ENCODE results near the gene HAUS8.

HAUS8 gene

DNA sequence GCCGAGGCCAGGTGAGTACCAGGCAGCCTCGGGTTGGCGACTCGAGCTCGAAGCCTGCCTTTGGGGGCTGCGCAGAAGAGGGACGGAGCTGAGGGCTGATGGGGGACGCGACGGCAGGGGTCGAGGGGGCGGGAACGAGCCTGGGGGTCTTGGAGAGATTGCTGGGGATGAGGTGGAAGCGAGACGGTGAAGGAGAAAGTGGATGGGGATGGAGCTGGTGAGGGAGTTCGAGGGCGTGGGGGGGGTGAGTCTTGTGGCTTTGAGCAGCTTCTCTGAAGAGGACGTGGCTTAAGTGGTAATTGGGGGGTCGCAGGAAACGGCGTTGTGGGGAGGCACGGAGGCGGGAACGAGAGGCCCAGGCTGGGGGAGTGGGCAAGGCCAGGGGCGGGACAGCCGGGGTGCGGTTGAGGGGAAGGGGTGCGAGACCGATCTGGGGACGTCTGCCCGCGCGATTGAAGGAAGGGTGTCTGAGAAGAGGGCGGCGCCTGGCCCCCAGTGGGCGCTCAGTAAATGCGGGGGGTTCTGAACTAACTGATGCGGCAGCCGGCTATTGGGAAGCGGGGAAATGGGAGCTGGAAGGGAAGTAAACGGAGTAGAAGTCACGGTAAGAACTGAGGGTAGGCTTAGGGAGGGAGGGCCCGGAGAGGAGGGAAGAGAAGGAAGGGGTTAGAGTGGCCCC lies 751 bp upstream of the HAUS8 start:
- peak; percentile 22 for DNase-seq (ENCODE audit: low read depth)

DNA sequence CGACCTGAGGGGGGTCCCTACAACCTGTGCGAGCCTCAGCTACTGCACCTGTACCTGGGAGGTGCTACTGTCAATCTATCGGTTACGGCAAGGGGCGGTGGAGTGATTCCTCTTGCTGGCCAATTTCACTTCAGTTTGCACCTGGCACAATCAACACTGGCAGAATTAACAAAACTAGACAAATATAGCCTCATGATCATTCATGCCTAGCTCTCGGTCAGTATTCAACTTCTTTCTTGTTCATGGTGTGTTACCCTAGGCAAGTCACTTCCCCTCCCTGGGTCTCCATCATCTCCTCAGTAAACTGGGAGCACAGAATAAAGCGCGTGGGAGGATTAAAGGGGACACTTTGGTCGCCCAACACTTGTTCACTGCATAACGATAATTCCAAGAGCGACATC lies 618 bp downstream of the HAUS8 start:
- no peak for DNase-seq (ENCODE audit: low read depth)

DNA sequence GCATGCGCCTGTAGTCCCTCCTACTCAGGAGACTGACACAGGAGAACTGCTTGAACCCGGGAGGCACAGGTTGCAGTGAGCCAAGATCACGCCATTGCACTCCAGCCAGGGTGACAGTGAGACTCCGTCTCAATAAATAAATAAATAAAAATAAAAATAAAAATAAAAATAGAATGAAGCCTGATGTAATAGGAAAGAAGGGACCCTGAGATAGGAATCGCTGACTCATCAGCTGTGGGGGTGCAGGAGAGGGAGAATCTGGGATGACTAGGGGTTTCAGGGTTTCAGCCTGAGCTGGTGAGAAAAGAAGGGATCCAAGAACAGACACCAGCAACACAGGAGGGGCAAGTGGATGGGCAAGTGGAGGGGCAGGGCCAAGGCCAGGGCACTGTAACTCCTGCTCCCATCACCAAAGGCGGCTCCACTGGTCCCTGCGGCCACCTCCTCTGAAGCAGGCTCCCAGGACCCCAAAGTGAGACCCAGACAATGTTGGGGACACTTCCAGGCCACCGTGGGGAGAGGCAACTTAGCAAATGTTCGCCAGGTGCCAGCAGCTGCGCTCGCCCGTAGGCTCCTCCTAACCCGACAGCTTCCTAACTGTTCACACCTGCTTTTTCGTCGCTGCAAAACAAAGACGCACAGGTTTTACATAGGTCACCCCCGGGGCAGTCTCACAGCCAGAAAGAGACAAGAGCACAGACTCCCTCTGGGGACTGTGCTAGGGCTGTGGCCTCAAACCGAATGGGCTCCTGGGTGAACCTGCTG lies 1.2 kb downstream of the HAUS8 start:
- DNase-seq (ENCODE audit: low read depth), result no peak

DNA sequence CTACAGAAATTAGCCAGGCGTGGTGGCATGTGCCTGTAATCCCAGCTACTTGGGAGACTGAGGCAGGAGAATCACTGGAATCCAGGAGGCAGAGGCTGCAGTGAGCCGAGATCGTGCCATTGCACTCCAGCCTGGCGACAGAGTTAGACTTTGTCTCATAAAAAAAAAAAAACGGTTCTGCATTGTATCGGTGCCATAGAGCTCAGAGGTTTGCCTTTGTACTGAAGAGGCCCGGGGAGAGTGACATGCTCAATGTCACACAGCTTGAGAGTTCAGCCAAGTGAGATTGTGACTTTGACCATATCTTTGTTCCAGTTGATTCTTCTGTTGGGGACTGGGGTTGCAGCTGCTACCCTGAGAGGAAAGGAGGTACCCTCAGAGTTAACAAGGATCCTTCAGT lies 4.3 kb downstream of the HAUS8 start:
- DNase-seq (ENCODE audit: low read depth), result no peak

DNA sequence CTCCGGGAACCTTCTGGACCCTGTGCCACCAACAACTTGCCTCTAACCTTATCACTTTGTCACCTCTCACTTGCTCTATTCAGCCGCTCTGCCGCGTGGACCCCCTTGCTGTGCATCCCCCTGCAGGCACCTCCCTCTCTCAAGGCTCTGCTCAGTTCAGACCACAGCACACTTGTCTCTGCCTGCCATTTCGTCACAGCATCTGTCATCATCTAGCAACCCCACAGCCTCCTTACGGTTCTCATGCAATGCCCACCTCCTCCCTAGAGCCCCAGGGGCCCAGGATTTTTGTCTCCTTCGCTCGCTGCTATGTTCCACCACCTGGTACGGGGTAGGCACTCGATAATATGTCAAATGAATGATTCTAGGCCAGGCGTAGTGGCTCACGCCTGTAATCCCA lies 4.8 kb downstream of the HAUS8 start:
- DNase-seq (ENCODE audit: low read depth), result no peak

DNA sequence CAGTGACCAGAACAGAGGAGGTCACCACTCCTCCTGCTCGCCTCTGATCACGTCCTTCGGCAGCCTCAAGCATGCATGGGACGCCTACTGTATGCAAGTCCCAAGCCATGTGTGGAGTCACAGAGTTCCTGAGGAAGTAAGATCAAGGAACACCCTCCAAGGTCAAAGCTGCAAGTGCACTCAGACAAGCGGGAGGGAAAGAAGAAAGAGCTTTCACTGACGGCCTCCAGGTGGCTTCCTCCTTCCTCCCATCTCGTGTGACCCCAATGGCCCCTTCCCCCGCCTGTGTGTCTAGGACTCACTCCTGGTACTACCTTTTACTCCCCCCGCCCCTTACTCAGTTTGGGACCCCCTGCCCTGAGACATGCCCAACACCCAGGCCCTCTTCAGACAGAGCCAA lies 6.1 kb downstream of the HAUS8 start:
- no peak for DNase-seq (ENCODE audit: low read depth)

DNA sequence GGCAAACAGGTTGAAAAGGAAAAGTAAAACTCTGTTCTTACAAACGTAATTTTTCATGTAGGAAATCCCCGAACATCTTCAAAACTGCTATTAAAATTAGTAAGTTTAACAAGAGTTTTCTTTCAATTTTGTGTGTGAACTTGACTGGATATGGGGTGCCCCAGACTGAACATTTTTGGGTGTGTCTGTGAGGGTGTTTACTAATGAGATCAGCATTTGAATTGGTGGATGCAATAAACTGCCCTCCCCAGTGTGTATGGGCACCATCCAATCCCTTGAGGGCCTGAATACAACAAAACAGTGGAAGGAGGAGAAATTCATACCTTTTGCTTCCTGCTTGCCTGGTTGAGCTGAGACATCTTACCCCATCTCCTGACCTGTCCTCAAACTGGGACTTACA lies 11.8 kb downstream of the HAUS8 start:
- no peak for DNase-seq (ENCODE audit: low read depth)

DNA sequence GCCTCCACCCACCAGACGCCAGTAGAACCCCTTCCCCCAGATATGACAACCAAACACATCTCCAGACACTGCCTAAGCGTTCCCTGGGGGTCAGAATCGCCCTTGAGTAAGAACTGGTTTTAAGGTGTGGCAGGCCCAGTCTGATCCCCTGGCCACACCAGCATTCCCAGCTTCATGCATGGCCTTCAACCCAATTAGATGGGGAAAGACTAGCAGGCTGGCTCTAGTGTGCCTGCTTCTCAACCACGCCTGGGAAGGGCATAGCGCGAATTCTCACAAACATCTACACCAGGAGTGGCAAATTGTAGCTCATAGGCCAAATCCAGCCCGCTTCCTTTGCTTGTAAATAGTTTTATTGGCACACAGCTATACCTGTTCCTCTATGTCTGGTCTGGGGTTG lies 13.6 kb downstream of the HAUS8 start:
- no peak for DNase-seq (ENCODE audit: low read depth)

DNA sequence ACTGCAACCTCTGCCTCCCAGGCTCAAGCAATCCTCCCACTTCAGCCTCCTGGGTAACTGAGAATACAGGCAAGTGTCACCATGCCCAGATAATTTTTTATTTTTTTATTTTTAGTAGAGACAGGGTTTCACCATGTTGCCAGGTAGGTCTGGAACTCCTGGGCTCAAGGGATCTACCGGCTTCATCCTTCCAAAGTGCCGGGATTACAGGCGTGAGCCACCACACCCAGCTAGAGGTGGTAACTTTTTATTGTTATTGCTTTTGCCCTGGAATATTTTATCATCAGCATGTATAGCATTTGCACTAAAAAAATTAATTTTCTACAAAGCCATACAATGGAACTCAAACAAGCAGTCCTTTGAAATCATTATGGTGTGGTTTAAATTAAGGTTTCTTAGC lies 14.0 kb downstream of the HAUS8 start:
- no peak for DNase-seq (ENCODE audit: low read depth)

DNA sequence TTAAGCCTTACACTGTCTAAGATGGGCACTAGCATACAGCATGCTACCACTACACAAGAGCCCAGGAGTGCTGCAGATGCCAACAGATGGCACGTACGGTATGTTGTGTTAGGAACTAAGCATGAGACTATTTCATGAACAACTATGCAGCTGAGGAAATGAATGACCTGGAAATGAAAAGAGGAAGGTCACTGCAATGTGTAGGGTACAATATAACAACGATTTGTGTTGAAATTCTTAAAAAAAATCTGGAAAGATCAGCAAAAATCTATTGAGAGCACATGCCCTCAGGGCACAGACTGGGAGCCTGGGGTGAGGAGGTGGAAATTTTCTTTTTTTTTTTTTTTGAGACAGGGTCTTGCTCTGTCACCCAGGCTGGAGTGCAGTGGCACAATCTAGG lies 14.4 kb downstream of the HAUS8 start:
- DNase-seq (ENCODE audit: low read depth), result no peak

DNA sequence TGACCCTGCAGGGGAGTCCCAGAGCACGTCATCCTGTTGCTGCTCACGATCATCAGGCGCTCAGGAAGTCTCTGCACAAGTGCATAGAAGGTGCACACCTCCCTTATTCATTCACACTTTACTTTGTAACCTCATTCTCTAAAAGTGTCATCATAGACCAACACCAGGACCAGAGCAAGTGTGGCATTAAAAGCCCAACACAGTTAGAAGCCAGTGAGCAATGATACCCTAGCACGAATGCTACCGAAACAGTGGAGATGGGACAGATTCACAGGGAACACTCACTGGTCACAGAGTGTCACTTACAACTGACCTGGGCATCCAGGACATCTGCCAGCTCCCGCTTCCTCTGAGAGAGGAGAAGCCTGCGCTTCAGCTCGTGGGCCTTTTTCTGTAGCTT lies 17.0 kb downstream of the HAUS8 start:
- no peak for DNase-seq (ENCODE audit: low read depth)

DNA sequence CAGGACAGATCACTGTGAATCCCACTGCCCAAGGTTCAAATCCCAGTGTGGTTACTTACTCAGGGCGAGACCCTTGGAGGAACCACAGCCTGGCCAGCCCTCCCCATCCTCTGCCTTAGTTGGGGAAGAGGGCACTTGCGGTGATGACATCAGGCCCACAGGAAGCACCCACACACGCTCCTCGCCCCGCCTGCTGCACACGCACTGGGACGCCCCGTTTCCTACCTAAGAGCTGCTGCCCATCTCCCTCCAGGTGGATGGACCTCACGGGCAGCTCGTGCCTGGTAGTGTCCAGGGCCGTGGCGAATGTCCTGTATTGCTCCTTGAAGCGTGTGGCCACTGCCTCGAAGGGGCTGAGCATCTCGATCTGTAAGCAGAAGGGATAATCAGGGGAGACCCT lies 19.6 kb downstream of the HAUS8 start:
- no peak for DNase-seq (ENCODE audit: low read depth)

DNA sequence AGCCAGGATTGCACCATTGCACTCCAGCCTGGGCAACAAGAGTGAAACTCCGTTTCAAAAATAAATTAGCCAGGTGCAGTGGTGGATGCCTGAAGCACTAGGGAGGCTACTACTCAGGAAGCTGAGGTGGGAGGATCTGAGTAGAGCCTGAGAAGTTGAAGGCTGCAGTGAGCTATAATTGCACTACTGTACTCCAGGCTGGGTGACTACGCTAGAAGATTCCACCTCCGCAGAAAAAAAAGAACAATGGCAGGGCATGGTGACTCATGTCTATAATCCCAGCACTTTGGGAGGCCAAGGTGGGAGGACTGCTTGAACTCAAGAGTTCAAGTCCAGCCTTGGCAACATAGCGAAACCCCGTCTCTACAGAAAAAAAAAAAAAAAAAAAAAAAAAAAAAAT lies 20.5 kb downstream of the HAUS8 start:
- DNase-seq (ENCODE audit: low read depth), result no peak

DNA sequence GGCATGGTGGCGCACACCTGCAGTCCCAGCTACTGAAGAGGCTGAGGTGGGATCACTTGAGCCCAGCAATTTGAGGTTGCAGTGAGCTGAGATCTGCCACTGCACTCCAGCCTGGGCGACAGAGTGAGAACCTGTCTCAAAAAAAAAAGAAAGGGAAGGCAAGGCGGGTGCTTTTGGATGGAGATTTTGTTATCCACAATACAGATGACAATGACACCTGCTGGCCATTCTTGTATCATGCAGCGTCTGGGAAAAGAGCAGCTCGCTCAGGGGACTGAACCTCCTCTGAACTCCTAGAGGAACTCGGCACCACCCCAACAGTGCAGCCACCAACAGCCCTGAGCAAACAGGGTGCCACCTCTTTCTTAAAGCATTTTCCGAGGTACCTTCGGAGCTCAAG lies 22.8 kb downstream of the HAUS8 start:
- DNase-seq (ENCODE audit: low read depth), result no peak

DNA sequence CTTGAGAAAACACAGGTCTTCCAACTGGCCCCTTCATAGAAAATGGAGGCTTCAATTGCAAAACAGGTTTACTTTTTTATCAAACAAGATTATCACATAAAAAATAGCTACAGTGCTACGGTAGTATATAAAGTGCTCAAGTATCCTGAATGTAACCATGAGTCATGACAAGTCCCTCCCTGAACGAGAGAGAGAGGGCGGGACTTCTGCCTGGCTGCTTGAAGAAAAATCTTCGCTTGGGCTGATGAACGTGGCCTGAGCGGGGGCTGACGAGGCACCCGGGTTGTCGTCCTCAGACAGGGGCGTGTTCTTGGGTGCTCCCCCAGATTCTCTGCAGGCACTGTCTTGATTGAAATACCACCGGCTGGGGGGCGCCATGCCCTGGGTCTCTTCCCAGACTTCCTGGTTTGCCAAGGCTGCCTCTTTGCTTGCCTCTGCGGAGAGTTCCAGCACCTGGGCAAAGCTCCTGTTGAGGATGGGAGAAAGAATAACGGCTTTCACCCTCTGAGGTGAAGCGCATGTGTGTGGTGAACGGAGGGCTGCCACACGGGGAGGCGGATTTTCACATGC lies 25.5 kb downstream of the HAUS8 start:
- DNase-seq (ENCODE audit: low read depth), result no peak

DNA sequence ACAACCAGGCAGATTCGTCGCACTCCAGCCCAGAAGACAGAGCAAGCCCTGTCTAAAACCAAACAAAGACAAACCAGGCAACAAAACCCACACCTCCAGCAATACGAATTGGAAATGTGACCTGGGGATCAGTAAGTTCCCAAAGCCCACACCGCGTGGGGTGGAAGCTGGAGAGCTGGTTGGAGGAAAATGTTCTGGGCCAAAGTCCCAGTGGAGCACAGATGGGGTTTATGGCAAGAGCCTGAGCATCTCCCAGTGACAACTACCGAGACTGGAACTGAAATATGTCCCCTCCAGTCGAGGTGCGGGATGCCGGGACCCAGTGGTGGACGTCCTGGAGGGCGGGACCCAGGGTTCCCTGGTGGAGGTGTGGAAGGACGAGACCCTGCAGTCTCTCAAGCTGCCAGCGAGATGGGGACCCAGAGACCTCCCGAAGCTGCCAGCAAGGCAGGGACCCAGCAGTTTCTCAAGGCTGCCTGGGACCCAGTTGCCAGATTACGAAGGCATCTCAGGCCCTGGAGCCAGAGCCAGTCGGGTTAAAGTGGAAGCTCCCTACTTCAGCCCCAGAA lies 26.3 kb downstream of the HAUS8 start:
- DNase-seq (ENCODE audit: low read depth), result no peak

DNA sequence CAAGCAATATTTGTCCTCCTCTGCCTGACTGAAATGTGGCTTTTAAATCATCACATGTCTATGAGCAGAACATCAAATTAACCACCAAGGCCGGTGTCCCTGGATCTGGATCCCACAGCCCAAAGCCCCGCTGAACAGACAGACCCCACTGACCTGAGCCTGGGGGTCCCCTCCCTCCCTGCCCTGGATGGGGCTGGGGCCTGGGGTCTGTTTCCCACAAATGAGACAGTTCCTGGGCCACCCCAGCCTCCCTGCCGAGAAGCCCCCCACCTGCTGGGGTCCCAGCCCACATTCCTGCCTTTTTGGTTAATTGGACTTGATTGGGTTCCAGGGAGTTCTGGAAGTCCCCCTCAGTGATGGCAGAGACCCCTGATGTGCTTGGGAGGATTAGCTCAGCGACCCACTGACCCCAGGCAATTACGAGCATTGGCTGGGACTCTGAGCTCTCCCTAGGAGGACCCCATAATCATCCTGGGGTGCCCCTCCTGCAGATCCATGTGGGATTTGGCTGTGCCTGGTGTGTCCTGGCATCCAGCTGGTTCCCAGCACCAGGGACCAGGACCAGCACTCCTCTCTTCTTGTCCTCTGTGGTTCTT lies 29.2 kb downstream of the HAUS8 start:
- no peak for DNase-seq (ENCODE audit: low read depth)

DNA sequence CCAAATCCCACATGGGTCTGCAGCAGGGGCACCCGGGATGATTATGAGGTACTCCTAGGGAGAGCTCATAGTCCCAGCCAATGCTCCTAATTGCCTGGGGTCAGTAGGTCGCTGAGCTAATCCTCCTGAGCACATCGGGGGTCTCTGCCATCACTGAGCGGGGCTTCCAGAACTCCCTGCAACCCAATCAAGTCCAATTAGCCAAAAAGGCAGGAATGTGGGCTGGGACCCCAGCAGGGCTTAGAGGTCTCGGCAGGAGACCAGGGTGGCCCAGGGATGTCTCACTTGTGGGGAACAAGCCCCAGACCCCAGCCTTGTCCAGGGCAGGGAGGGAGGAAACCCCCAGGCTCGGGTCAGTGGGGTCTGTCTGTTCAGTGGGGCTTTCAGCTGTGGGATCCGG lies 31.5 kb downstream of the HAUS8 start:
- no peak for DNase-seq (ENCODE audit: low read depth)

DNA sequence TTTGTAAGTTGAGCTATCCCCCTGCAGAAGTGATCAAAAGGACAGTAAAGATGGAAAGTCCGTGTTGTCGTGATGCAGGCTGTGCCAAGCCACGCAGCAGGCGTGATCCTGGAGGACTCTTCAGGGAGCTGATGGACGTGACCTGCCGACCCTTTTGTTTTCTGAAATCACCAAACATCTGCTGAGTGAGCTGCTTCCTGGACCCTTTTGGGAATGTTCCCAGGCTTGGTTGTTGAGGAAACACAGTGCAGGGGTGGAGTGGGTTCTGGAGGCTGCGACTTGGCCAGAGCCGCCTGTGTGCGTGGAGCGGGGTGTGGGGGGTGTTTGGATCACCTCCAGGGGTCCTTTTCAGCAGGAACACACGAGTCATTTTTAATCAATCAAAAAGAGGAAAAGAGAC lies 33.3 kb downstream of the HAUS8 start:
- DNase-seq (ENCODE audit: low read depth), result no peak

DNA sequence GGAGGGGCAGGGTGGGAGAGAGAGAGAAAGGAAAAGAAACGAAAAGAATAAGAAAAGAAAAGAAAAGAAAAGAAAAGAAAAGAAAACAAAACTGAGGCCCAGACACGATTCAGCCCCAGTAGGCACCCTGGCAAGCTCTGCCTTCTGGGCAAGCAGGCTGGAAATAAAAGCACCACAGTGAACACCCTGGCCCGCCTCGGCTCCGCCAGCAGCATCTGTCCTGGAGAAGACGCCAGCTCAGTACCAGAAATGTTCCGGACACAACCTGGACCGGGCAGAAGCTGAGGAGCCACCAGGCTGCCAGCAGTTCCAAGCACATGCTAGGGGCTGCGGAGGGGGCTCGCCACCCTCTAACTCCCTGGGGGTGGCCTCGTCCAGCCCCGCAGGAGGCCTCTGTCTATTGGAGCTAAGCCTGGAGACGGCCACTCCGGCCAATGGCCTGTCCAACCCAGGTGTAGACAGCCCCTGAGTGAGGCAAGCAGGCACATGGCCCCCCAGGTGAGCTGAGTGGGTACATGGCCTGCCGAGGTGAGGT lies 37.2 kb downstream of the HAUS8 start:
- DNase-seq (ENCODE audit: low read depth), result no peak

DNA sequence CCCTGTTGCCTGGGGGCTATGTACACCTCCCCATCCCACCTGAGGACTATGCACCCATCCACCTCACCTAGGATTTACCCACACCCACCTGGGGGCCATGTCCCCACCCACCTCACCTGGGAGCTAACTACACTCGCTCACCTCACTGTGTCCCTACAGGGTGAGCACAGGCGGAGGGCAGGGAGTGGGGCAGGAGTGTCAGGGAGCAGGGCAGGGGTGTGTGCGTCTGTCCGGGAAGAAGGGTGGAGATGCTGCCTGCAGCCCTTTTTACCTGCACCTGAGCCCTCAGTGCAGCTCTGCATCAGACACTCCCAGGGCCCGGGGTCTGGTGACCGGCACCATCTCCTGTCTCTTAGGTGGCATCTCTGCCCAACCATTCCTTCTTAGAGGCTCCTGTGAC lies 38.1 kb downstream of the HAUS8 start:
- DNase-seq (ENCODE audit: low read depth), result no peak

DNA sequence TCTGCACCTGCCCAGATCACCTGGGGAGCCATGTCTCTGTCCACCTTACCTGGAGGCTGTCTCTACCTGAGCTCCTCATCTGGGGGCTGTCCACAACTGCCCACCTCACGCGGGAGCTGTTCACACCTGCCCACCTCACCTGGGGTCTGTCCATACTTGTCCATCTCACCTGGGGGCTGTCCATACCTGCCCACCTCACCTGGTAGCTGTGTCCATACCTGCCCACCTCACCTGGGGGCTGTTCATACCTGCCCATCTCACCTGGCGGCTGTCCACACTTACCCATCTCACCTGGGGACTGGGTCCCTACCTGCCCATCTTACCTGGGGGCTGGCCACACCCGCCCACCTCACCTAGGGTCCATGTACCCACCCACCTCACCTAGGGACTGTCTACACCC lies 38.6 kb downstream of the HAUS8 start:
- DNase-seq (ENCODE audit: low read depth), result no peak
